Skin of body (tissue), 3 donors: Measurements from ENCODE around the gene DUT. TPM values are rescaled to one million over a fixed set of nuclear protein-coding genes. Genes with fewer than 3 reads are reported as not detected.

Source experiments
- DNase-seq: peaks from one replicate; lab custom pipeline; 2025; lab: John Stamatoyannopoulos, UW
- small RNA-seq: library from RNA; depleted of rRNA; stranded (forward); fragments of <200 nt; gene quantifications from one replicate; pipeline ENCODE3, GENCODE V24; 2014; ENCODE audit warnings: low replicate concordance
- total RNA-seq: library from RNA; depleted of rRNA; stranded (reverse); fragments of >200 nt; gene quantifications from one replicate; pipeline ENCODE4 v1.2.3, GENCODE V29; 2014

DUT gene
- total RNA-seq, 1 donor from 2014 or later: 50.4 TPM

- no peak for DNase-seq
These were observed 39.2 kb downstream of the DUT start for GRCh38 chr15:48370460-48370859.

- DNase-seq: no peak
These were observed 40.3 kb downstream of the DUT start for GRCh38 chr15:48371550-48371949.

GRCh38 chr15:48371961-48372360 lies 40.7 kb downstream of the DUT start:
- no peak for DNase-seq

- DNase-seq: no peak
These were observed 42.7 kb downstream of the DUT start for GRCh38 chr15:48373821-48374451.

- DNase-seq: no peak
These were observed 43.2 kb downstream of the DUT start for GRCh38 chr15:48374472-48374871.

GRCh38 chr15:48375767-48376166 lies 44.5 kb downstream of the DUT start:
- no peak for DNase-seq

GRCh38 chr15:48380198-48380597 lies 49.0 kb downstream of the DUT start:
- no peak for DNase-seq

- no peak for DNase-seq
These were observed 50.6 kb downstream of the DUT start for GRCh38 chr15:48381861-48382260.

- peak; percentile 59 for DNase-seq
These were observed 51.8 kb downstream of the DUT start for GRCh38 chr15:48383031-48383430.

GRCh38 chr15:48384616-48385015 lies 53.4 kb downstream of the DUT start:
- DNase-seq: peak; percentile 63

- DNase-seq: peak; percentile 63
These were observed 54.0 kb downstream of the DUT start for GRCh38 chr15:48385031-48385830.

- DNase-seq: peak; percentile 50
These were observed 57.0 kb downstream of the DUT start for GRCh38 chr15:48388016-48388851.

GRCh38 chr15:48388910-48389309 lies 57.7 kb downstream of the DUT start:
- no peak for DNase-seq

- peak; percentile 68 for DNase-seq
These were observed 58.5 kb downstream of the DUT start for GRCh38 chr15:48389691-48390143.

- DNase-seq: no peak
These were observed 60.7 kb downstream of the DUT start for GRCh38 chr15:48391950-48392349.

GRCh38 chr15:48392356-48392755 lies 61.1 kb downstream of the DUT start:
- peak; percentile 71 for DNase-seq

Small RNA genes within 50 kb of the gene (small RNA-seq; reads per million reads assigned to genes)
- gene RF00019: not detected

Other genes with a start within 250 kb of the DUT start
- gene SLC24A5, start 210.4 kb upstream of the DUT start, total RNA-seq: 3.6 TPM
- gene MYEF2, start 153.1 kb upstream of the DUT start, total RNA-seq: 8.1 TPM
- not detected for gene CTXN2, start 139.8 kb upstream of the DUT start, total RNA-seq
- gene SLC12A1, start 125.1 kb upstream of the DUT start, total RNA-seq: not detected